ENCODE measurements around the gene PDGFRB. TPM values are rescaled to one million over a fixed set of nuclear protein-coding genes. Genes with fewer than 3 reads are reported as not detected.
A peak's percentile ranks its signal among the peaks of the same experiment; 100 is the strongest.

PDGFRB gene
- total RNA-seq, 4 donors from 2014 or later = 17.5 to 87.5 (median 31.2) TPM

DNA sequence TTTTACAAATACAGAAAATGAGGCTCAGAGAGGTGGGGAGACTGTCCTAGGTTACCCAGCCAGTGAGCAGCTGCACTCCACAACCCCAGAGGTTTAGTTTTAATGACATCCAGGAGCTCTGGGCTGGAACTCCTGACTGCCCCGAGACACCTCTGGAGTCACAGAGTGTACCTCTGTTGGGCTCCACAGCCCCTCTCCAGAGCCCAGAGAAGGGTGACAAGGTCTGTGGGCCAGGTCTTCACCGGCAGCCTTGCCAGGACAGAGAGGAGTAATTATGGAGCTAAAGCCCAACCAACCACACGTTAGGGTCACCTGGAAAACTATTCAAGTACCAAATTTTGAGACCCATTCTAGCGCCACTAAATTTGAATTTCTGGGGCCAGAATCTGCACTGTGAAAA, 22.1 kb upstream of the PDGFRB start:
- H3K27me3 ChIP-seq = no peaks in the 10 kb centered on the region
- TF ChIP-seq POLR2A (IDR thresholded peaks at IDR 0.05) (no peak), CTCF (IDR thresholded peaks at IDR 0.05) (no peak)
- peak in 1 of 3 donors; percentile 41 for DNase-seq
- H3K4me3 ChIP-seq = no peak overlapping the region
- peaks cover 0 to 81% (median 22%) of the 10 kb centered on the region in 4 donors for H3K4me1 ChIP-seq
- peak overlapping the region in 3 of 4 donors; percentile 75 to 95 (median 89) for H3K27ac ChIP-seq
- peaks cover 0 to 8% (median 0%) of the 10 kb centered on the region in 3 donors for H3K36me3 ChIP-seq
- H3K9me3 ChIP-seq = no peaks in the 10 kb centered on the region

DNA sequence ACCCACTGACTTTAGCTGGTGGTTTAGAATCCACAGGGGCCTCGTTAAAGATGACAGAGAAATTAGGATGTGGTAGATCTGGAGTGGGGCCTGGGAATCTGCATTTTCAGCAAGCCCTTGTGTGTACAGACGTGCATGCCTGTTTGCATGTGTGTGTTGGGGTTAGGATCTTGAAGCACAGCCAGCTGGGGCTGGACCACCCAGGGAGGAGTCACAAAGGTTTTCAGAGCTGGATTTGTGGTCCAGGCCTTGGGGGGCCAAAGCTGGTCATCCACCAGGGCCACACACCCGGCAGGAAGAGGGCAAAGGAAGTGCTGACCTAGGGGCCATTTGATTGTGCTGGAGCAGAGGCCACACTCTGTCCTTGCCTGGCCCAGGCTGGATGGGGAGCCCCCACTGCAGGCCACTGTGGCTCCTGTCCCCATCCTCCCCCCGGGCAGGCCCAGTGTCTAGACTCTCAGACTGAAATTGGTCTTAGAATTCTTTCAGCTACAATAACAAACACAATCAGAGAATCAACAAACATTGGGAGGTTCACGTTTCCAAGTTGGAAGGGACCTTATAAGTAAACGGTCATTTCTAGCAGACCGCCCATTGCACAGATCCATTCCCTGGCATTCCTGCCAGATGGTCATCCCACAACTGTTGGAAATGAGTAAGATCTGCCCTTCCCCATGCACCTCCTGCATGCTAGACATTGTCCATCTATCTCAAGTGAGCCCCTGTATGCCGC, 21.3 kb upstream of the PDGFRB start:
- peak in 1 of 3 donors; percentile 50 for DNase-seq
- peaks cover 0 to 82% (median 18%) of the 10 kb centered on the region in 4 donors for H3K4me1 ChIP-seq

GRCh38 chr5:150175536-150175935, 19.9 kb upstream of the PDGFRB start:
- Histone ChIP-seq H3K27me3 (no peaks in the 10 kb centered on the region), H3K27ac (peak overlapping the region in 2 of 4 donors; percentile 57 to 95), H3K9me3 (no peaks in the 10 kb centered on the region), H3K36me3 (peaks cover 0 to 12% (median 0%) of the 10 kb centered on the region in 3 donors), H3K4me1 (peaks cover 0 to 81% (median 15%) of the 10 kb centered on the region in 4 donors), H3K4me3 (no peak overlapping the region)
- TF ChIP-seq CTCF (IDR thresholded peaks at IDR 0.05) (peak in 4 of 6 experiments; percentile 10 to 38 (median 25)), POLR2A (IDR thresholded peaks at IDR 0.05) (no peak)
- peak in 1 of 3 donors; percentile 50 for DNase-seq

More for the DNA sequence above, 21.3 kb upstream of the PDGFRB start:
- no peak for TF ChIP-seq POLR2A (IDR thresholded peaks at IDR 0.05)
- no peak for TF ChIP-seq CTCF (IDR thresholded peaks at IDR 0.05)
- Histone ChIP-seq H3K36me3 (peaks cover 0 to 8% (median 0%) of the 10 kb centered on the region in 3 donors), H3K27ac (peak overlapping the region in 3 of 4 donors; percentile 28 to 95 (median 89)), H3K9me3 (no peaks in the 10 kb centered on the region), H3K27me3 (no peaks in the 10 kb centered on the region), H3K4me3 (no peak overlapping the region)

- Histone ChIP-seq H3K27me3 (no peaks in the 10 kb centered on the region), H3K9me3 (no peaks in the 10 kb centered on the region), H3K27ac (peak overlapping the region in 2 of 4 donors; percentile 57 to 95), H3K36me3 (peaks cover 0 to 12% (median 0%) of the 10 kb centered on the region in 3 donors), H3K4me3 (no peak overlapping the region), H3K4me1 (peaks cover 0 to 80% (median 14%) of the 10 kb centered on the region in 4 donors)
- DNase-seq = peak in 1 of 3 donors; percentile 54
- no peak for TF ChIP-seq CTCF (IDR thresholded peaks at IDR 0.05)
- no peak for TF ChIP-seq POLR2A (IDR thresholded peaks at IDR 0.05)
Observed at GRCh38 chr5:150175076-150175475, 19.4 kb upstream of the PDGFRB start.

GRCh38 chr5:150174285-150174684, 18.6 kb upstream of the PDGFRB start:
- H3K9me3 ChIP-seq = no peaks in the 10 kb centered on the region
- H3K4me3 ChIP-seq = no peak overlapping the region
- TF ChIP-seq POLR2A (IDR thresholded peaks at IDR 0.05) = no peak
- no peak for TF ChIP-seq CTCF (IDR thresholded peaks at IDR 0.05)
- DNase-seq = no peak
- H3K27ac ChIP-seq = peak overlapping the region; percentile 17 to 63 (median 42)
- peaks cover 0 to 12% (median 0%) of the 10 kb centered on the region in 3 donors for H3K36me3 ChIP-seq
- peaks cover 0 to 78% (median 6%) of the 10 kb centered on the region in 4 donors for H3K4me1 ChIP-seq
- no peaks in the 10 kb centered on the region for H3K27me3 ChIP-seq
